ENCODE results near the gene PCDHB4.
"Not testable (repeated sequence)": the region's sequence is repeated elsewhere in the genome, so short reads cannot be mapped to it uniquely, and the experiment has no call there.

Gene PCDHB4

GRCh38 chr5:141102070-141102469 lies 19.5 kb upstream of the PCDHB4 start:
- not testable (repeated sequence) for H3K4me1 ChIP-seq (ENCODE audit: control insufficient read depth, insufficient read depth, low read length, poor library complexity, severe bottlenecking); H3K27me3 ChIP-seq (replicated peaks; ENCODE audit: control insufficient read depth, insufficient read depth, low read length, poor library complexity, severe bottlenecking); H3K9me3 ChIP-seq (ENCODE audit: control insufficient read depth, low read length); H3K4me3 ChIP-seq (ENCODE audit: insufficient read depth, low read depth, low read length, poor library complexity, severe bottlenecking); H3K27ac ChIP-seq (ENCODE audit: insufficient read depth, low read length, poor library complexity, severe bottlenecking); DNase-seq; H3K36me3 ChIP-seq (ENCODE audit: control insufficient read depth, insufficient read depth, low read length)

DNA sequence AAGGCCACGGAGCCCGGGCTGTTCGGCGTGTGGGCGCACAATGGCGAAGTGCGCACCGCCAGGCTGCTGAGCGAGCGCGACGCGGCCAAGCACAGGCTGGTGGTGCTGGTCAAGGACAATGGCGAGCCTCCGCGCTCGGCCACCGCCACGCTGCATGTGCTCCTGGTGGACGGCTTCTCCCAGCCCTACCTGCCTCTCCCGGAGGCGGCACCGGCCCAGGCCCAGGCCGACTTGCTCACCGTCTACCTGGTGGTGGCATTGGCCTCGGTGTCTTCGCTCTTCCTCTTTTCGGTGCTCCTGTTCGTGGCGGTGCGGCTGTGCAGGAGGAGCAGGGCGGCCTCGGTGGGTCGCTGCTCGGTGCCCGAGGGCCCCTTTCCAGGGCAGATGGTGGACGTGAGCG lies 19.1 kb upstream of the PCDHB4 start:
- H3K4me1 ChIP-seq (ENCODE audit: control insufficient read depth, insufficient read depth, low read length, poor library complexity, severe bottlenecking); H3K9me3 ChIP-seq (ENCODE audit: control insufficient read depth, low read length); H3K36me3 ChIP-seq (ENCODE audit: control insufficient read depth, insufficient read depth, low read length): not testable (repeated sequence)

DNA sequence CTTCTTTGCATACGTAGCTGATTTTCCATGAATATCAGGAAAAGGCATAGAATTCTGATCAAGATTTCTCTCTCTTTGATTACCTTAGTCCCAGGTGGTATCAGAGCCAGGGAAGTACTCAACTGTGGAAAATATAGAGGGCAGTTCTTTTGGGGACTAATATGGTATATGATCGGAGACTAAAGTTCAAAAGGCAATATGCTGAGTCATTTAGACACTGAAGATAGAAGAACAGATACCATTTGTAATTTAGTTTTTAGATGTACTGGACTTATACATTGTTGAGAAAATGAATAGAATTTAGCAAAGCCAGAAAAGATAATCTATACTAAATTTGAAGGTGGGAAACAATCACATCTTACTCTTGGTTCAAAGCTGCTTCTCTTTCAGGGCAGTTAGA lies 16.3 kb upstream of the PCDHB4 start:
- Histone ChIP-seq H3K27me3 (replicated peaks; ENCODE audit: control insufficient read depth, insufficient read depth, low read length, poor library complexity, severe bottlenecking) (peaks cover 6% of the 10 kb centered on the region), H3K9me3 (ENCODE audit: control insufficient read depth, low read length) (no peaks in the 10 kb centered on the region), H3K27ac (ENCODE audit: insufficient read depth, low read length, poor library complexity, severe bottlenecking) (no peak overlapping the region), H3K36me3 (ENCODE audit: control insufficient read depth, insufficient read depth, low read length) (no peaks in the 10 kb centered on the region), H3K4me3 (ENCODE audit: insufficient read depth, low read depth, low read length, poor library complexity, severe bottlenecking) (no peak overlapping the region), H3K4me1 (ENCODE audit: control insufficient read depth, insufficient read depth, low read length, poor library complexity, severe bottlenecking) (no peaks in the 10 kb centered on the region)
- DNase-seq: no peak

More for the DNA sequence above, 19.1 kb upstream of the PCDHB4 start:
- H3K4me3 ChIP-seq (ENCODE audit: insufficient read depth, low read depth, low read length, poor library complexity, severe bottlenecking); H3K27ac ChIP-seq (ENCODE audit: insufficient read depth, low read length, poor library complexity, severe bottlenecking); H3K27me3 ChIP-seq (replicated peaks; ENCODE audit: control insufficient read depth, insufficient read depth, low read length, poor library complexity, severe bottlenecking); DNase-seq: not testable (repeated sequence)

DNA sequence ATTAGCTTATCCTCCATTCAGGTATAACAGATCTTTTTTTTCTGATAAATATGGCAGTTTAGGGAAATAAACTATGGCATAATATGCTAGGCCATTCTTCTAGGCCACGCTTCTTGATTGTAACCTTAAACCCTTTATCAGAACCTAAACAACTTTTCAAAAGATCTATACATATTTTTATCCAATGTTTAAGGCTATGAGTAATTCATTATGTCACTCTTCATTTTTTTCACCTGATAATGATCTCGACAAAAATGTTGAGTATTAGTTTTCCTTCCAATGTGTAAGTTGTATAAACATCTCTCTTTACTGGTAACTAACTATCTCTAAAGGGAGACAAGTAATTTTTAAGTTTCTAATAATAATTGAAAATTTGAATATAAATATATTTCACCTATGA lies 2.4 kb upstream of the PCDHB4 start:
- Histone ChIP-seq H3K27me3 (replicated peaks; ENCODE audit: control insufficient read depth, insufficient read depth, low read length, poor library complexity, severe bottlenecking) (no peaks in the 10 kb centered on the region), H3K36me3 (ENCODE audit: control insufficient read depth, insufficient read depth, low read length) (no peaks in the 10 kb centered on the region), H3K9me3 (ENCODE audit: control insufficient read depth, low read length) (no peaks in the 10 kb centered on the region), H3K27ac (ENCODE audit: insufficient read depth, low read length, poor library complexity, severe bottlenecking) (no peak overlapping the region), H3K4me1 (ENCODE audit: control insufficient read depth, insufficient read depth, low read length, poor library complexity, severe bottlenecking) (no peaks in the 10 kb centered on the region), H3K4me3 (ENCODE audit: insufficient read depth, low read depth, low read length, poor library complexity, severe bottlenecking) (no peak overlapping the region)
- no peak for DNase-seq

DNA sequence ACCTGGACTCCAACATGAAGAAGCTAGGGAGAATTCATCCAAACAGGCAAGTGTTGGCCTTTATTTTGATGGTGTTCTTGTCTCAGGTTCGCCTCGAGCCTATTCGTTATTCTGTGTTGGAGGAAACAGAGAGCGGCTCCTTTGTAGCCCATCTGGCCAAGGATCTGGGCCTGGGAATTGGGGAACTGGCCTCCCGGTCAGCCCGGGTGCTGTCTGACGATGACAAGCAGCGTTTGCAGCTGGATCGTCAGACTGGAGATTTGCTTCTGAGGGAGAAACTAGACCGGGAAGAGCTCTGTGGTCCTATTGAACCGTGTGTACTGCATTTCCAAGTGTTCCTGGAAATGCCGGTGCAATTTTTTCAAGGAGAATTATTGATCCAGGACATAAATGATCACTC lies 367 bp downstream of the PCDHB4 start:
- DNase-seq: no peak
- Histone ChIP-seq H3K4me1 (ENCODE audit: control insufficient read depth, insufficient read depth, low read length, poor library complexity, severe bottlenecking) (no peaks in the 10 kb centered on the region), H3K36me3 (ENCODE audit: control insufficient read depth, insufficient read depth, low read length) (no peaks in the 10 kb centered on the region), H3K4me3 (ENCODE audit: insufficient read depth, low read depth, low read length, poor library complexity, severe bottlenecking) (no peak overlapping the region), H3K9me3 (ENCODE audit: control insufficient read depth, low read length) (no peaks in the 10 kb centered on the region), H3K27me3 (replicated peaks; ENCODE audit: control insufficient read depth, insufficient read depth, low read length, poor library complexity, severe bottlenecking) (no peaks in the 10 kb centered on the region), H3K27ac (ENCODE audit: insufficient read depth, low read length, poor library complexity, severe bottlenecking) (no peak overlapping the region)

DNA sequence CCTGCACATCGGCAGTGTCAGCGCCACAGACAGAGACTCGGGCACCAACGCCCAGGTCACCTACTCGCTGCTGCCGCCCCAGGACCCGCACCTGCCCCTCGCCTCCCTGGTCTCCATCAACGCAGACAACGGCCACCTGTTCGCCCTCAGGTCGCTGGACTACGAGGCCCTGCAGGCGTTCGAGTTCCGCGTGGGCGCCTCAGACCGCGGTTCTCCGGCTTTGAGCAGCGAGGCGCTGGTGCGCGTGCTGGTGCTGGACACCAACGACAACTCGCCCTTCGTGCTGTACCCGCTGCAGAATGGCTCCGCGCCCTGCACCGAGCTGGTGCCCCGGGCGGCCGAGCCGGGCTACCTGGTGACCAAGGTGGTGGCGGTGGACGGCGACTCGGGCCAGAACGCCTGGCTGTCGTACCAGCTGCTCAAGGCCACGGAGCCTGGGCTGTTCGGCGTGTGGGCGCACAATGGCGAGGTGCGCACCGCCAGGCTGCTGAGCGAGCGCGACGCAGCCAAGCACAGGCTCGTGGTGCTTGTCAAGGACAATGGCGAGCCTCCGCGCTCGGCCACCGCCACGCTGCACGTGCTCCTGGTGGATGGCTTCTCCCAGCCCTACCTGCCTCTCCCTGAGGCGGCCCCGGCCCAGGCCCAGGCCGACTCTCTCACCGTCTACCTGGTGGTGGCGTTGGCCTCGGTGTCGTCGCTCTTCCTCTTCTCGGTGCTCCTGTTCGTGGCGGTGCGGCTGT lies 1.9 kb downstream of the PCDHB4 start:
- H3K9me3 ChIP-seq (ENCODE audit: control insufficient read depth, low read length); H3K27ac ChIP-seq (ENCODE audit: insufficient read depth, low read length, poor library complexity, severe bottlenecking); H3K36me3 ChIP-seq (ENCODE audit: control insufficient read depth, insufficient read depth, low read length); H3K4me3 ChIP-seq (ENCODE audit: insufficient read depth, low read depth, low read length, poor library complexity, severe bottlenecking); H3K27me3 ChIP-seq (replicated peaks; ENCODE audit: control insufficient read depth, insufficient read depth, low read length, poor library complexity, severe bottlenecking); H3K4me1 ChIP-seq (ENCODE audit: control insufficient read depth, insufficient read depth, low read length, poor library complexity, severe bottlenecking); DNase-seq: not testable (repeated sequence)

GRCh38 chr5:141127305-141127704 lies 5.7 kb downstream of the PCDHB4 start:
- H3K9me3 ChIP-seq (ENCODE audit: control insufficient read depth, low read length): no peaks in the 10 kb centered on the region
- no peaks in the 10 kb centered on the region for H3K36me3 ChIP-seq (ENCODE audit: control insufficient read depth, insufficient read depth, low read length)
- DNase-seq: no peak
- no peak overlapping the region for H3K4me3 ChIP-seq (ENCODE audit: insufficient read depth, low read depth, low read length, poor library complexity, severe bottlenecking)
- no peak overlapping the region for H3K27ac ChIP-seq (ENCODE audit: insufficient read depth, low read length, poor library complexity, severe bottlenecking)
- no peaks in the 10 kb centered on the region for H3K4me1 ChIP-seq (ENCODE audit: control insufficient read depth, insufficient read depth, low read length, poor library complexity, severe bottlenecking)
- no peaks in the 10 kb centered on the region for H3K27me3 ChIP-seq (replicated peaks; ENCODE audit: control insufficient read depth, insufficient read depth, low read length, poor library complexity, severe bottlenecking)

GRCh38 chr5:141135030-141135717 lies 13.6 kb downstream of the PCDHB4 start, which contains the start of gene PCDHB5:
Gene PCDHB5, plus strand, starts transcription at chr5:141135206. Its CDS starts 229 bp downstream, at chr5:141135435.
- Histone ChIP-seq H3K4me3 (ENCODE audit: insufficient read depth, low read depth, low read length, poor library complexity, severe bottlenecking) (no peak within 1 kb of the TSS), H3K4me1 (ENCODE audit: control insufficient read depth, insufficient read depth, low read length, poor library complexity, severe bottlenecking) (no peaks in the 10 kb centered on the region), H3K27ac (ENCODE audit: insufficient read depth, low read length, poor library complexity, severe bottlenecking) (no peak within 1 kb of the TSS), H3K27me3 (replicated peaks; ENCODE audit: control insufficient read depth, insufficient read depth, low read length, poor library complexity, severe bottlenecking) (no peaks in the 10 kb centered on the region), H3K36me3 (ENCODE audit: control insufficient read depth, insufficient read depth, low read length) (no peaks in the 10 kb centered on the region), H3K9me3 (ENCODE audit: control insufficient read depth, low read length) (no peaks in the 10 kb centered on the region)
- DNase-seq: no peak

DNA sequence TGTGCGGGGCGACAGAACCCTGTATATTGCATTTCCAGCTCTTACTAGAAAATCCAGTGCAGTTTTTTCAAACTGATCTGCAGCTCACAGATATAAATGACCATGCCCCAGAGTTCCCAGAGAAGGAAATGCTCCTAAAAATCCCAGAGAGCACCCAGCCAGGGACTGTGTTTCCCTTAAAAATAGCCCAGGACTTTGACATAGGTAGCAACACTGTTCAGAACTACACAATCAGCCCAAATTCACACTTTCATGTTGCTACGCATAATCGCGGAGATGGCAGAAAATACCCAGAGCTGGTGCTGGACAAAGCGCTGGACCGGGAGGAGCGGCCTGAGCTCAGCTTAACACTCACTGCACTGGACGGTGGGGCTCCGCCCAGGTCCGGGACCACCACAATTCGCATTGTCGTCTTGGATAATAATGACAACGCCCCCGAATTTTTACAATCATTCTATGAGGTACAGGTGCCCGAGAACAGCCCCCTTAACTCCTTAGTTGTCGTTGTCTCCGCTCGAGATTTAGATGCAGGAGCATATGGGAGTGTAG lies 14.2 kb downstream of the PCDHB4 start:
- Histone ChIP-seq H3K36me3 (ENCODE audit: control insufficient read depth, insufficient read depth, low read length) (no peaks in the 10 kb centered on the region), H3K27me3 (replicated peaks; ENCODE audit: control insufficient read depth, insufficient read depth, low read length, poor library complexity, severe bottlenecking) (no peaks in the 10 kb centered on the region), H3K27ac (ENCODE audit: insufficient read depth, low read length, poor library complexity, severe bottlenecking) (no peak overlapping the region), H3K9me3 (ENCODE audit: control insufficient read depth, low read length) (no peaks in the 10 kb centered on the region), H3K4me3 (ENCODE audit: insufficient read depth, low read depth, low read length, poor library complexity, severe bottlenecking) (no peak overlapping the region), H3K4me1 (ENCODE audit: control insufficient read depth, insufficient read depth, low read length, poor library complexity, severe bottlenecking) (no peaks in the 10 kb centered on the region)
- DNase-seq: no peak

DNA sequence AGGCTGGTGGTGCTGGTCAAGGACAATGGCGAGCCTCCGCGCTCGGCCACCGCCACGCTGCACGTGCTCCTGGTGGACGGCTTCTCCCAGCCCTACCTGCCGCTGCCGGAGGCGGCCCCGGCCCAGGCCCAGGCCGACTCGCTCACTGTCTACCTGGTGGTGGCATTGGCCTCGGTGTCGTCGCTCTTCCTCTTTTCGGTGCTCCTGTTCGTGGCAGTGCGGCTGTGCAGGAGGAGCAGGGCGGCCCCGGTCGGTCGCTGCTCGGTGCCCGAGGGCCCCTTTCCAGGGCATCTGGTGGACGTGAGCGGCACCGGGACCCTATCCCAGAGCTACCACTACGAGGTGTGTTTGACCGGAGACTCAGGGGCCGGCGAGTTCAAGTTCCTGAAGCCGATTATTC lies 15.7 kb downstream of the PCDHB4 start:
- not testable (repeated sequence) for H3K36me3 ChIP-seq (ENCODE audit: control insufficient read depth, insufficient read depth, low read length); H3K27ac ChIP-seq (ENCODE audit: insufficient read depth, low read length, poor library complexity, severe bottlenecking); H3K4me3 ChIP-seq (ENCODE audit: insufficient read depth, low read depth, low read length, poor library complexity, severe bottlenecking); H3K9me3 ChIP-seq (ENCODE audit: control insufficient read depth, low read length); H3K27me3 ChIP-seq (replicated peaks; ENCODE audit: control insufficient read depth, insufficient read depth, low read length, poor library complexity, severe bottlenecking); DNase-seq; H3K4me1 ChIP-seq (ENCODE audit: control insufficient read depth, insufficient read depth, low read length, poor library complexity, severe bottlenecking)

Measured in effector memory CD4-positive, alpha-beta T cell (primary cell).